CD14-positive monocyte (primary cell): ENCODE measurements around the gene HTR3A. TPM values are rescaled to one million over a fixed set of nuclear protein-coding genes. Genes with fewer than 3 reads are reported as not detected.

Experiments
- DNase-seq, 3 donors: peaks; one replicate each; pipeline ENCODE4 v3.0.0-alpha.2; 2011 to 2022
- H2AFZ ChIP-seq: 2 replicates; pipeline ENCODE4 v1.6.0; 2012; ENCODE audit warnings: mild to moderate bottlenecking, low read depth, low read length, inconsistent platforms; ENCODE audit not compliant: insufficient read depth, poor library complexity, severe bottlenecking
- H3K27ac ChIP-seq, 2 donors: 1 replicate in 1 of 2; 2 replicates in 1 of 2; pipeline ENCODE4 v1.5.1; 2012 to 2013; ENCODE audit warnings: low read length in 2 of 2, control low read depth in 1 of 2, inconsistent platforms in 1 of 2, low read depth in 1 of 2, mild to moderate bottlenecking in 1 of 2
- H3K27me3 ChIP-seq, 2 donors: one replicate each; pipeline versions ENCODE4 v1.6.0 to v1.6.1; 2011 to 2013; ENCODE audit warnings: low read length in 2 of 2; ENCODE audit not compliant: control insufficient read depth in 2 of 2, insufficient read depth in 2 of 2
- H3K36me3 ChIP-seq, 2 donors: replicated peaks in 1 of 2; 1 replicate in 1 of 2; 2 replicates in 1 of 2; pipeline versions ENCODE4 v1.5.1 to v1.6.1; 2012 to 2013; ENCODE audit warnings: low read length in 2 of 2, control low read depth in 1 of 2, inconsistent platforms in 1 of 2, mild to moderate bottlenecking in 1 of 2; ENCODE audit not compliant: insufficient read depth in 2 of 2, control insufficient read depth in 1 of 2
- H3K4me1 ChIP-seq, 2 donors: 1 replicate in 1 of 2; 2 replicates in 1 of 2; pipeline versions ENCODE4 v1.5.1 to v1.6.1; 2012 to 2013; ENCODE audit warnings: low read length in 2 of 2, control low read depth in 1 of 2, inconsistent platforms in 1 of 2, mild to moderate bottlenecking in 1 of 2, moderate library complexity in 1 of 2; ENCODE audit not compliant: insufficient read depth in 2 of 2, control insufficient read depth in 1 of 2
- H3K4me2 ChIP-seq: replicated peaks from 2 replicates; pipeline ENCODE3; 2012; ENCODE audit warnings: low read length, moderate library complexity, mild to moderate bottlenecking; ENCODE audit not compliant: poor library complexity, severe bottlenecking; ENCODE audit errors: extremely low read depth
- H3K4me3 ChIP-seq, 3 experiments: fragments of 200-600 bp in 1 of 3; sonication (generic) in 1 of 3; replicated peaks in 1 of 3; 1 replicate in 2 of 3; 2 replicates in 1 of 3; pipeline ENCODE4 v1.5.1; 2011 to 2013; ENCODE audit warnings: low read length in 3 of 3, mild to moderate bottlenecking in 3 of 3, control low read depth in 2 of 3, low read depth in 2 of 3, inconsistent platforms in 1 of 3, moderate library complexity in 1 of 3
- H3K79me2 ChIP-seq: 2 replicates; pipeline ENCODE4 v1.6.0; 2012; ENCODE audit warnings: mild to moderate bottlenecking, control low read depth, inconsistent platforms, low read length, moderate library complexity; ENCODE audit not compliant: insufficient read depth
- H3K9ac ChIP-seq: 2 replicates; pipeline ENCODE4 v1.6.0; 2017; ENCODE audit warnings: low read length, mild to moderate bottlenecking; ENCODE audit not compliant: insufficient read depth, poor library complexity, severe bottlenecking
- H3K9me3 ChIP-seq, 2 donors: replicated peaks in 1 of 2; 1 replicate in 1 of 2; 2 replicates in 1 of 2; pipeline versions ENCODE4 v1.5.1 to v1.6.1; 2012 to 2013; ENCODE audit warnings: low read length in 2 of 2, control low read depth in 1 of 2; ENCODE audit not compliant: control insufficient read depth in 1 of 2, insufficient read depth in 1 of 2
- H4K20me1 ChIP-seq: 2 replicates; pipeline ENCODE4 v1.6.0; 2012; ENCODE audit warnings: mild to moderate bottlenecking, low read length, control low read depth, moderate library complexity; ENCODE audit not compliant: insufficient read depth
- H3K27ac Mint-ChIP-seq, 7 donors: one replicate each; pipeline ENCODE4 v1.8.0; 2020; ENCODE audit warnings: mild to moderate bottlenecking in 7 of 7, mixed read lengths in 7 of 7, moderate library complexity in 6 of 7, inconsistent platforms in 2 of 7
- H3K27me3 Mint-ChIP-seq, 3 donors: one replicate each; pipeline ENCODE4 v1.8.0; 2021 to 2022; ENCODE audit warnings: low read depth in 3 of 3, mild to moderate bottlenecking in 3 of 3, mixed read lengths in 3 of 3, moderate library complexity in 3 of 3, inconsistent platforms in 1 of 3
- H3K36me3 Mint-ChIP-seq, 2 donors: one replicate each; pipeline ENCODE4 v1.8.0; 2020; ENCODE audit warnings: mixed read lengths in 2 of 2, inconsistent platforms in 1 of 2, mild to moderate bottlenecking in 1 of 2
- H3K4me1 Mint-ChIP-seq: one replicate; pipeline ENCODE4 v1.8.0; 2020; ENCODE audit warnings: mild to moderate bottlenecking, mixed read lengths
- H3K4me3 Mint-ChIP-seq, 2 donors: one replicate each; pipeline ENCODE4 v1.8.0; 2020; ENCODE audit warnings: mild to moderate bottlenecking in 2 of 2, mixed read lengths in 2 of 2, moderate library complexity in 1 of 2
- H3K9me3 Mint-ChIP-seq, 7 donors: one replicate each; pipeline ENCODE4 v1.8.0; 2020 to 2022; ENCODE audit warnings: mixed read lengths in 7 of 7, mild to moderate bottlenecking in 6 of 7, moderate library complexity in 6 of 7, inconsistent platforms in 2 of 7
- WGBS: methylation state at CpG from one replicate; pipeline ENCODE4 v1.1.5; 2013; ENCODE audit warnings: missing lambda C conversion rate; ENCODE audit not compliant: insufficient coverage; 5-methylcytosine and 5-hydroxymethylcytosine counted together
- intact Hi-C, 2 donors: fragments of 100-400 bp; cut with micrococcal nuclease; formaldehyde crosslinking; loops; one replicate each; pipeline versions ENCODE4 v1.15.0 to v1.15.1; 2023
- polyA plus RNA-seq, 3 donors: library from polyadenylated mRNA; depleted of rRNA in 1 of 3; unstranded in 2 of 3; stranded (reverse) in 1 of 3; fragments of 300-500 nt in 2 of 3; fragments of >200 nt in 1 of 3; fragmentation: Illumina TruSeq in 2 of 3; gene quantifications; 1 replicate in 2 of 3; 2 replicates in 1 of 3; pipeline ENCODE4 v1.2.3, GENCODE V29; 2012 to 2021
- TF ChIP-seq, protein P1 (sequence below): fragments of 200-600 bp; IDR thresholded peaks from one replicate; pipeline ENCODE4 v1.8.0; 2022; ENCODE audit warnings: antibody characterized with exemption, mild to moderate bottlenecking

The HTR3A gene
- polyA plus RNA-seq, 3 donors: not detected

DNA sequence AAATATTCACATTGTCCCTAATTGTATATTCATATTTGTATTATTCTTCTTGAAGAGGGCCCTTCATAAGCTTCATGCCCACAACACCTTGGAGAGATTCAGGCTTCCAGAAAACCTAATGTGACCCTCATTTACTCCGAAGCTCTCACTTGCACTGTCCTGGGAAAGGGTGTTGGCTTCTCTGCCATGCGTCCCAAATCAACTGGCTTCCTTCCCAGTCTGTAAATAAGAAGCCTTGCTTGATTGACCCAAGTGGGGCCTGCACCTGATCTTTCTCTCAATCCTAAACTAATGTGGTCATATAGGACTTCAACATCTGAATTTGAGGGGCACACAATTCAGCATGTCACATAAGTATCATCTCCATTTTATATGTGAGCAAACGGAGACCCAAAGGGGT is 44.1 kb downstream of the HTR3A start:
- Histone ChIP-seq H3K9ac (no peak overlapping the region), H4K20me1 (no peaks in the 10 kb centered on the region), H3K4me2 (no peak overlapping the region), H3K27me3 (no peaks in the 10 kb centered on the region), H3K4me1 (no peaks in the 10 kb centered on the region), H3K9me3 (no peaks in the 10 kb centered on the region), H3K36me3 (no peaks in the 10 kb centered on the region), H3K4me3 (no peak overlapping the region), H2AFZ (no peak overlapping the region), H3K27ac (no peak overlapping the region), H3K79me2 (no peaks in the 10 kb centered on the region)
- Mint-ChIP-seq H3K27ac (no peak overlapping the region), H3K27me3 (peaks cover 2 to 5% (median 4%) of the 10 kb centered on the region in 3 donors), H3K9me3 (no peaks in the 10 kb centered on the region), H3K36me3 (no peaks in the 10 kb centered on the region), H3K4me3 (no peak overlapping the region), H3K4me1 (no peaks in the 10 kb centered on the region)
- no peak for DNase-seq
- 92% methylated on average over 3 of the region's 3 CpGs for WGBS
- intact Hi-C loops: no loop called here
- TF ChIP-seq, protein P1, sequence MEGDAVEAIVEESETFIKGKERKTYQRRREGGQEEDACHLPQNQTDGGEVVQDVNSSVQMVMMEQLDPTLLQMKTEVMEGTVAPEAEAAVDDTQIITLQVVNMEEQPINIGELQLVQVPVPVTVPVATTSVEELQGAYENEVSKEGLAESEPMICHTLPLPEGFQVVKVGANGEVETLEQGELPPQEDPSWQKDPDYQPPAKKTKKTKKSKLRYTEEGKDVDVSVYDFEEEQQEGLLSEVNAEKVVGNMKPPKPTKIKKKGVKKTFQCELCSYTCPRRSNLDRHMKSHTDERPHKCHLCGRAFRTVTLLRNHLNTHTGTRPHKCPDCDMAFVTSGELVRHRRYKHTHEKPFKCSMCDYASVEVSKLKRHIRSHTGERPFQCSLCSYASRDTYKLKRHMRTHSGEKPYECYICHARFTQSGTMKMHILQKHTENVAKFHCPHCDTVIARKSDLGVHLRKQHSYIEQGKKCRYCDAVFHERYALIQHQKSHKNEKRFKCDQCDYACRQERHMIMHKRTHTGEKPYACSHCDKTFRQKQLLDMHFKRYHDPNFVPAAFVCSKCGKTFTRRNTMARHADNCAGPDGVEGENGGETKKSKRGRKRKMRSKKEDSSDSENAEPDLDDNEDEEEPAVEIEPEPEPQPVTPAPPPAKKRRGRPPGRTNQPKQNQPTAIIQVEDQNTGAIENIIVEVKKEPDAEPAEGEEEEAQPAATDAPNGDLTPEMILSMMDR: no peak

DNA sequence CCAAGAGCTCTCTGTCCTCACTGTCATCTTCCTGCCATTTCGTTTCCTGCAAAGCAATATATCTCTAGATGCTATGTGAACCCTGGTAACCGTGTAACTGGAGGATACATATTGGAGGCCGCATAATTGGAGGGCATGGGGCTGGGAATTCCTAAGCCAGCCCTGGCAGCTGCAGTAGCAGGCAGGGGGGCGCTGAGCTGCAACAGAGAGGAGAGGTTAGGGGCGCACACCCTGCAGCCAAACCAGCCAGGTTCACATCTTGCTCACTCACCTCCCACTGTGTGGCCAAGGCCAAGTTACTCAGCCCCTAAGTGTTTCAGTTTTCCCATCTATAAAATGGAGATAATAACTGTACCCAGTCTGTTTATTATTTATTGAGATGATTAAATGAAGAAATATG is 44.7 kb downstream of the HTR3A start:
- H3K9me3 Mint-ChIP-seq: no peaks in the 10 kb centered on the region
- H2AFZ ChIP-seq: no peak overlapping the region
- H3K4me3 Mint-ChIP-seq: no peak overlapping the region
- DNase-seq: no peak
- no peaks in the 10 kb centered on the region for H3K4me1 Mint-ChIP-seq
- no peaks in the 10 kb centered on the region for H3K36me3 Mint-ChIP-seq
- TF ChIP-seq, protein P1: no peak
- no peaks in the 10 kb centered on the region for H3K9me3 ChIP-seq
- intact Hi-C loops: no loop called here
- no peak overlapping the region for H3K9ac ChIP-seq
- H3K27me3 ChIP-seq: no peaks in the 10 kb centered on the region
- H3K4me1 ChIP-seq: no peaks in the 10 kb centered on the region
- no peak overlapping the region for H3K4me3 ChIP-seq
- H4K20me1 ChIP-seq: no peaks in the 10 kb centered on the region
- no peaks in the 10 kb centered on the region for H3K36me3 ChIP-seq
- no peak overlapping the region for H3K4me2 ChIP-seq
- no peak overlapping the region for H3K27ac ChIP-seq
- no peaks in the 10 kb centered on the region for H3K79me2 ChIP-seq
- WGBS: no CpG with 5 or more reads among the region's 5 CpGs
- H3K27ac Mint-ChIP-seq: no peak overlapping the region
- peaks cover 3 to 7% (median 3%) of the 10 kb centered on the region in 3 donors for H3K27me3 Mint-ChIP-seq
